ENCODE data around the gene TFPI. TPM values are rescaled to one million over a fixed set of nuclear protein-coding genes. Genes with fewer than 3 reads are reported as not detected.

The TFPI gene
- total RNA-seq, 2 experiments from 2014 or later = not detected

DNA sequence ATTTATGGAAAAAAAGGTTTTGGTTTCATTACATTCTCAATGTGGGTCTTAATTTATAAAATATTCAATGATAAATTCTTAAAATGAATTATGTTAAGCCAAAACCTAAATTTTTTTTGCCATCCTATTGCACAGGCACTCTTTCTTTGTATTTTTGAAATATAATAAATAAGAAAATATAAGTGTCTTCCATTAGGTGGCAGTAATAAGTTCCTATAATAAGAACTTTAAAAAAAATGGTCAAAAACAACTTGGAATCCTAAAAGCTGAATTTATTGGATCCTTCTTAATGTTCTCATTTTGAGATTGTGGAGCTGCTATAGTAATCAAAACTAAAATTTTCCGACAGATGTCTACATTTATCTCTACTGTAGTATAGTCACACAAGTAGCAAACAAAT, 111.9 kb downstream of the TFPI start:
- H2AFZ ChIP-seq (ENCODE audit: low read length) = no peak overlapping the region
- H4K20me1 ChIP-seq (ENCODE audit: insufficient read depth, low read length) = no peaks in the 10 kb centered on the region
- CTCF ChIA-PET (ENCODE audit: unreplicated experiment) = no interaction called here
- no peaks in the 10 kb centered on the region for H3K79me2 ChIP-seq (ENCODE audit: insufficient read depth, low read depth, low read length)
- no peak overlapping the region for H3K4me3 ChIP-seq (ENCODE audit: low read depth, low read length, poor library complexity, severe bottlenecking)
- no peak overlapping the region for H3K4me2 ChIP-seq (ENCODE audit: low read length)
- no peak for DNase-seq (ENCODE audit: low spot score)
- H3K4me1 ChIP-seq (ENCODE audit: insufficient read depth, low read length, poor library complexity, severe bottlenecking) = no peaks in the 10 kb centered on the region
- no peak overlapping the region for H3K27ac ChIP-seq (ENCODE audit: low read depth, low read length, poor library complexity, severe bottlenecking)
- POLR2A ChIA-PET = interaction anchor here (0.9 kb wide), 1 partner anchor 13 kb away, joined by 3 read pairs; no protein-coding TSS in a partner anchor
- H3K9me2 ChIP-seq (ENCODE audit: insufficient read depth, low read length) = no peaks in the 10 kb centered on the region
- TF ChIP-seq EZH2phosphoT487 (IDR thresholded peaks at IDR 0.05; ENCODE audit: borderline replicate concordance, low read depth, low read length) = no peak
- TF ChIP-seq, protein P1, sequence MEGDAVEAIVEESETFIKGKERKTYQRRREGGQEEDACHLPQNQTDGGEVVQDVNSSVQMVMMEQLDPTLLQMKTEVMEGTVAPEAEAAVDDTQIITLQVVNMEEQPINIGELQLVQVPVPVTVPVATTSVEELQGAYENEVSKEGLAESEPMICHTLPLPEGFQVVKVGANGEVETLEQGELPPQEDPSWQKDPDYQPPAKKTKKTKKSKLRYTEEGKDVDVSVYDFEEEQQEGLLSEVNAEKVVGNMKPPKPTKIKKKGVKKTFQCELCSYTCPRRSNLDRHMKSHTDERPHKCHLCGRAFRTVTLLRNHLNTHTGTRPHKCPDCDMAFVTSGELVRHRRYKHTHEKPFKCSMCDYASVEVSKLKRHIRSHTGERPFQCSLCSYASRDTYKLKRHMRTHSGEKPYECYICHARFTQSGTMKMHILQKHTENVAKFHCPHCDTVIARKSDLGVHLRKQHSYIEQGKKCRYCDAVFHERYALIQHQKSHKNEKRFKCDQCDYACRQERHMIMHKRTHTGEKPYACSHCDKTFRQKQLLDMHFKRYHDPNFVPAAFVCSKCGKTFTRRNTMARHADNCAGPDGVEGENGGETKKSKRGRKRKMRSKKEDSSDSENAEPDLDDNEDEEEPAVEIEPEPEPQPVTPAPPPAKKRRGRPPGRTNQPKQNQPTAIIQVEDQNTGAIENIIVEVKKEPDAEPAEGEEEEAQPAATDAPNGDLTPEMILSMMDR (conservative IDR thresholded peaks at IDR 0.05; ENCODE audit: low read length) = peak; percentile 66
- H3K9me3 ChIP-seq (ENCODE audit: low read length) = no peaks in the 10 kb centered on the region
- intact Hi-C loops (cut with micrococcal nuclease; ENCODE audit: unreplicated experiment) = no loop called here
- no TSS peak for BruUV-seq (replicated peaks)
- H3K36me3 ChIP-seq (ENCODE audit: insufficient read depth, low read length) = no peaks in the 10 kb centered on the region

DNA sequence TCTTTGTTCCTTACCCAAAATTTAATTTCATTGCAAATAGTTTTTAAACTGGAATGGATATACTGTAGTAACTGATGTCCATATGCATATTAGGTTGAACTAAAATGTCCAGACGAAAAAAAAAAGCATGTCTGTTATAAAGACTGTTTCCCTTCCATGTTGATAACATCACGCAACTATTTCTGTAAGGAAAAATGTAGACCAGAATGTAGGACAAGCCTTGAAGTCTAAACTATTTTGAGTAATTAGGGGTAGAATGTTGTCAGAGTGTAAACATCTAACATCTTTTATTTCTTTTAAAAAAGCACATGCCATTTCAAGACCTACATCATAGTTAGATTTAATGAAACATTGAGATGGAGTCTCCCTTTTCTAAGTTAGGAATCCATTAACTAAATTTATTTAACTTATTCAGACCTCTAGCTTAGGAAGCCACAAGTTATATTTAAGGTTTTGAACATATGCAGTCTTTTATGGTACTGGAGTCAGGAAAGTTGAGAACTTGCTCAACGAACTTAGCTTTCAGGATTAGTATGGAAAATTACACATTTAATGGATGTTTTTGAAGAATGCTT, 114.0 kb downstream of the TFPI start:
- no peak for DNase-seq (ENCODE audit: low spot score)
- Histone ChIP-seq H2AFZ (ENCODE audit: low read length) (no peak overlapping the region), H3K9me2 (ENCODE audit: insufficient read depth, low read length) (no peaks in the 10 kb centered on the region), H3K4me1 (ENCODE audit: insufficient read depth, low read length, poor library complexity, severe bottlenecking) (no peaks in the 10 kb centered on the region), H3K9me3 (ENCODE audit: low read length) (no peaks in the 10 kb centered on the region), H4K20me1 (ENCODE audit: insufficient read depth, low read length) (no peaks in the 10 kb centered on the region), H3K4me3 (ENCODE audit: low read depth, low read length, poor library complexity, severe bottlenecking) (no peak overlapping the region), H3K36me3 (ENCODE audit: insufficient read depth, low read length) (no peaks in the 10 kb centered on the region), H3K4me2 (ENCODE audit: low read length) (no peak overlapping the region), H3K27ac (ENCODE audit: low read depth, low read length, poor library complexity, severe bottlenecking) (no peak overlapping the region), H3K79me2 (ENCODE audit: insufficient read depth, low read depth, low read length) (no peaks in the 10 kb centered on the region)
- ChIA-PET POLR2A (interaction anchor here (0.7 kb wide), 1 partner anchor 17 kb away, joined by 3 read pairs; no protein-coding TSS in a partner anchor), CTCF (ENCODE audit: unreplicated experiment) (no interaction called here)
- TF ChIP-seq, protein P1 (conservative IDR thresholded peaks at IDR 0.05; ENCODE audit: low read length) = no peak
- no peak for TF ChIP-seq EZH2phosphoT487 (IDR thresholded peaks at IDR 0.05; ENCODE audit: borderline replicate concordance, low read depth, low read length)
- intact Hi-C loops (cut with micrococcal nuclease; ENCODE audit: unreplicated experiment) = no loop called here
- BruUV-seq (replicated peaks) = no TSS peak

DNA sequence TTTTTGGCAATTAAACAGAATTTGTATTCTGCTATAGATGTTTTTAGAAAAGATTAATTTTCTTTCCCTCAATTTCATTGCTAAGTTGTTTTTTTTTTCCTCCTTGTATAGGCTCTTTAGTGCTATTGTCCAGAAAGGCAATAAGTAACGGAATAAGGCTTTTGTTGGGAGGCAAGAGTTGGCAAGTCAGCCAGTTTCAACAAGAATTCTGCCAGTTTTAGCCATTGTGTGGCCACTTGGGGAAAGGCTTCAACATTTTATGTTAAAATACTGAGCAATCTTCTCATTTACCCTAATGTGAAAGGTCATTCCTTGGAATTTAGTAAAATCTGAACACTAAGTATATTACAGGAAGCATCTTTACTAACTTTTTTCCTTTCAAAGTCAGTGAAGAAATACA, 115.8 kb downstream of the TFPI start:
- no peak for DNase-seq (ENCODE audit: low spot score)
- H3K9me3 ChIP-seq (ENCODE audit: low read length) = no peaks in the 10 kb centered on the region
- no peaks in the 10 kb centered on the region for H3K9me2 ChIP-seq (ENCODE audit: insufficient read depth, low read length)
- BruUV-seq (replicated peaks) = no TSS peak
- H3K27ac ChIP-seq (ENCODE audit: low read depth, low read length, poor library complexity, severe bottlenecking) = no peak overlapping the region
- intact Hi-C loops (cut with micrococcal nuclease; ENCODE audit: unreplicated experiment) = no loop called here
- ChIA-PET CTCF (ENCODE audit: unreplicated experiment) (no interaction called here), POLR2A (interaction anchor here (0.7 kb wide), 1 partner anchor 24 kb away, joined by 3 read pairs; no protein-coding TSS in a partner anchor)
- H3K4me1 ChIP-seq (ENCODE audit: insufficient read depth, low read length, poor library complexity, severe bottlenecking) = no peaks in the 10 kb centered on the region
- H4K20me1 ChIP-seq (ENCODE audit: insufficient read depth, low read length) = no peaks in the 10 kb centered on the region
- no peak overlapping the region for H3K4me3 ChIP-seq (ENCODE audit: low read depth, low read length, poor library complexity, severe bottlenecking)
- no peaks in the 10 kb centered on the region for H3K79me2 ChIP-seq (ENCODE audit: insufficient read depth, low read depth, low read length)
- no peak for TF ChIP-seq EZH2phosphoT487 (IDR thresholded peaks at IDR 0.05; ENCODE audit: borderline replicate concordance, low read depth, low read length)
- TF ChIP-seq, protein P1 (conservative IDR thresholded peaks at IDR 0.05; ENCODE audit: low read length) = no peak
- H3K4me2 ChIP-seq (ENCODE audit: low read length) = no peak overlapping the region
- no peaks in the 10 kb centered on the region for H3K36me3 ChIP-seq (ENCODE audit: insufficient read depth, low read length)
- H2AFZ ChIP-seq (ENCODE audit: low read length) = no peak overlapping the region

All from OCI-LY7 (cell line).